Tongue (tissue), 2 donors: ENCODE results near the gene UGT1A5. TPM values are rescaled to one million over a fixed set of nuclear protein-coding genes. Genes with fewer than 3 reads are reported as not detected.

ENCODE experiments used
- DNase-seq: peaks from one replicate; pipeline ENCODE4 v3.0.0-alpha.2; 2015
- total RNA-seq: library from RNA; depleted of rRNA; stranded (reverse); fragments of >200 nt; gene quantifications from one replicate; pipeline ENCODE4 v1.2.3, GENCODE V29; 2014

The UGT1A5 gene
- total RNA-seq, 1 donor from 2014 or later, result 0.51 TPM

GRCh38 chr2:233789554-233789953 lies 76.8 kb downstream of the UGT1A5 start:
- no peak for DNase-seq

GRCh38 chr2:233791151-233791882 lies 78.6 kb downstream of the UGT1A5 start:
- DNase-seq, result no peak

DNA sequence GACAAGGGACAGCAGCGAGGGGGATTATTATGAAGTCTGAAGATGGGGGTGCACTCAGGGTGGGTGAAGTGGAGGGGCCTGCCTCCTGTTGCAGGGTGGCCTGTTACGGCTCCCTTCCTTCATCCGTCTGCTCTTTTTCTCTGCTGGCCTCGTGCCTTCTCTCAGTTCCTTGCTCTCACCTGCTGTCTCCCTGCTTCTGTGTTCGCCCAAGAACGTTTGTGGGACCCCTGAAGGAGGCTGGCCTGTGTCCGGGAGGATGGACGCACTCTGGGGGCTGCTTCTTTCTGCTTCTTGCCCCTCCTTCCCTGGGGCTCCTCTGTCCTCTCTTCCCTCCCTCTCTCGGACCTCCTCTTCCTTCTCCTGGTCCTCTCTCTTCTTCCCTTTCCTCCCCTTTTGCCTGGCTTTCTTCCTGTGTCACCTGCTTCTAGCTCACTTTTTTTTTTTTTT lies 79.2 kb downstream of the UGT1A5 start:
- DNase-seq, result no peak

DNA sequence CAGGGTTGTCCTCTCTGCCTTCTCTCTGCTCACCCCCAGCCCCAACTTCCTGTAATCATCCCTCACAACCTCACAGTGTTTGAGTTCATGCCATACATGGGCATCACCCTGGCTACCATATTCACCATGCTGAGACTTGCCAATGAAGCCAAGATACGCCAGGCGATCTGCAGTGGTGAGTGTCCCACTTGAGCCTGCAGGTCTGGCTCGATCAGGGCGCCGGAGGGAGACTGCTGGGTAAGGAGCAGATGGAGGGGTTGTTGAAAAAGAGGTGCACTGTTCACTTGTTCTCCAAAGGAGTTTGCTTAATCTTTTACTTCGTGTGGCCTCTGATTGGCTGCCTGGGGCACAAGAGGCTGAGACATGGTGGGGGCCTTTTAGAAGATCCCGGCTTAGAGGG lies 80.0 kb downstream of the UGT1A5 start:
- DNase-seq, result no peak

DNA sequence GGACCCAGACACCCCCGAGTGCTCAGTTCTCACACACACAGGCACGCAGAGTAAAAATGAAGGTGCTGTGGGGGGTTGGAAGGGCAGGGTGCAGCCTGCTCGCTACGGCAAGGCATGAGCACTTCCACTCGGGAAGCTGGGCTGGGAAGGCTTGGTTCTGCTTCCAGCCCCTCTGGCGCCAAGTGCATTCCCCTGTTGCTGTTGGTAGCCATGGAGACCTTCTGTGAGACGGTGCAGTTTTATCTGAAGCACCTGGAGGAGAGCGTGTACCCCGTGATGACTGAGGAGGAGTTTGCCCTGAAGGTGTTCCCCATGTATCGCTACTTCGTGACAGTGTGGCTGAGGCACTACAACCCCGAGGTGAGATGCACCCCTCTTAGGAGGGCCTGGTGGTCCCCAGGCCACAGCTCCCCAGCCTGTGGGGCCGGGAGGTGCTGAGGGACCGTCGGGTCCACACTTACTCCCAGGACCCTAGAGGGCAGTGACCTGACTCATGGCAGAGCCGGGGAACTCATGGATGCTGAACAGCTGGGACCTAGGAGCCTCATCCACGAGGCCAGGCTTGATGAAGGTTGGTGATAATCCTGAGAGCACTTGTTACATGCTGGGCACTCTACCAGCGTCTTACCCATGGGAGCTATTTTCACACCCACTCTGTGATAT lies 80.9 kb downstream of the UGT1A5 start:
- DNase-seq, result no peak

- no peak for DNase-seq
These were observed 81.5 kb downstream of the UGT1A5 start for GRCh38 chr2:233794128-233794658.

DNA sequence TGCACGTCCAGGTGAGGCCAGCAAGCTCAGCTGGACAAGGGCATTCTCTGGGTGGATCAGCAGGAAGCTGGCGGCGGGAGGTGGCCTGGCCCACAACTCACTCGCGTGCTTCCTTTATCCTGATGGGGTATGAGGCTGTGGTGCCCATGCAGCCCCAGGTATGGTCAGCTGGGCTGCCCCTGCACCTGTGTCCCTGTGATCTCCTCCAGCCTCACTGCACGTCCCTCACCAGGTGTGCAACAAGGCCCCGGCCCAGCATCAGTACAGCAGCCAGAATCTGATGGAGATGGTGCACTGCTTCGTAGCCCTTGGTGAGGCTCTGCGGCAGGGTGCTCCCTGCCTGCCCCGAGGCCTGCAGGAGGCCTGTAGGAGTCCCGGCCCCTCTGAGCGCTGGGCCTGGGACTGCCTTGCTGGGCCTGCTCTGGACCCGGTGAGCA lies 83.0 kb downstream of the UGT1A5 start:
- no peak for DNase-seq

GRCh38 chr2:233796254-233796653 lies 83.5 kb downstream of the UGT1A5 start:
- no peak for DNase-seq

- DNase-seq, result no peak
These were observed 85.8 kb downstream of the UGT1A5 start for GRCh38 chr2:233798335-233799086.

GRCh38 chr2:233799087-233799665 lies 86.5 kb downstream of the UGT1A5 start:
- DNase-seq, result no peak

- DNase-seq, result no peak
These were observed 87.0 kb downstream of the UGT1A5 start for GRCh38 chr2:233799716-233800115.

DNA sequence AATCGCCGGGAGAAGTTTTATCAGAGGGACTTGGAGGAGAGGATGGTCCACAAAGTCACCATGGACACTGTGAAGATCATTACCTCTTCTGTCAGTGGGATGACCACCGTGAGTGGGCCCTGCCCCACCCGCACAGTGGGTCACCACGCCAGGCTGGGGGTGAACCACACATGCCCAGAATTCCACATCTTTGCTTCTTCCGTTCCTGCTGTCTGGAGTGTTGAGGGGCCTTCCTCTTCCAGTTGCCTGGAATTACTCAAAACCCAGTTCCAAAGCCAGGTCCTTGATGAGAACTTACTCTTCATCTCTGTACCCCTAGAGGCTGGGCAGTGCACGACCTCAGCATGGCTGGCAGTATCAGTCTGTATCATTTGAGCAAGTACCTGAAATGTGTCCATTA lies 87.5 kb downstream of the UGT1A5 start:
- no peak for DNase-seq

DNA sequence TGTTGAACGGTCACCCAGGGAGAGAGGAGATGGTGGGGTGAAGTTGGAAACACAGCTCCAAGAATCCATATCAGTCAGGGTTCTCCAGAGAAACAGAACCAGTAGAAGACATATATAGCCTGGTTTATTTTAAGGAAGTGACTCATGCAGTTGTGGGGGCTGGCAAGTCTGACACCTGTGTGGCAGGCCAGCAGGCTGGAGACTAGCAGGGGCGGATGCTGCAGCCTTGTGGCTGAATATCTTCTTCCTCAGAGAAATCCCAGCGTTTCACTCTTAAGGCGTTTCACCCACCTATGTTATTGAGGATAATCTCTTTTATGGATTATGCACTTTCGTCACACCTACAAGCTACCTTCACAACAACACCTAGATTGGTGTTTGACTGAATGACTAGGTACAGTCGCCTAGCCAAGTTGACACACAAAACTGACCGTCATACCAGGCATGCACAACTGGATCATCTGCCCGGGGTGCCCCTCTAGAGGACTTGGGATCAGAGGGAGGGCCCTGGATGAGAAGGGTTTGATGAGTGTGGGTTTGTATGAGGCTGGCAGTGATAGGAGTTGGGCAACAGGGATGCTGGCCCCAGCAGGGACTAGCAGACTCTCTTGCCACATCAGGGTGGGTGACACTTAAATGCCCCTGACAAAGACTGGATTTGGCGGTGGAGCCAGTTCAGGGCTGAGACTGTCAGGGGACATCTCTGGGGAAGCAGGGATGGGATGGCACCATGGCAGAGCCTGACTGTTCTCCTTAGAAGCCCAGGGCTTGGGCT lies 88.8 kb downstream of the UGT1A5 start:
- DNase-seq, result no peak

DNA sequence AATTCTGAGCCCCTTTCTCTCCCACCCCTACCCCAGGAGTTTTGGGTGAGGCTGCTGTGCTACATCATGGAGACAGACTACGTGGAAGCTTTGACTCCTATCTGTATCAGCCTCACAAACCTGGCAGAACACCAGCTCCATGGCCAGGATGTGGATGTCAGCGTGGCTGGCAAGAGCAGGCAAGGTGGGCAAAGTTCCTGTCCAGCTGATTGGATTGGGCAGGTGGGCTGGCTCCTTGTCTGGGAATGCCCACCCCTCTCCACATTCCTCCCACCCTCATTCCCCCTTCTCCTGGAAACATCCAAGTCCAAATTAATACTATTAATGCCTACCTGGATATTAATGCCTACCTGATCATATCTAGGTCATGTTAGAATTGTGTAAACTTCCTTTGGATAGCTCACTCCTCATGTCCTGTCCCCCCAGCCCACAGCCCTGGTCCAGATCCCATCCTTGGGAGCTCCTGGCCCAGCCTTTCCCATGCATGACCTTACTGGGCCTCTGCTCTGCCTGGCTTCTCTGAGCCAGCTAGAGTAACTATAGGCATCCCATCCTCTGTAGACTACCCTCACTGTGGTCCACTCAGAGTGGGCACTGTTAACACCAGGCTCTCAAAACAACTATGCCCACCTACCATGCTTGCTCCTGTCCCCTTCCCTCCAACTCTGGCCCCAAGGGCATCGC lies 89.6 kb downstream of the UGT1A5 start:
- no peak for DNase-seq

DNA sequence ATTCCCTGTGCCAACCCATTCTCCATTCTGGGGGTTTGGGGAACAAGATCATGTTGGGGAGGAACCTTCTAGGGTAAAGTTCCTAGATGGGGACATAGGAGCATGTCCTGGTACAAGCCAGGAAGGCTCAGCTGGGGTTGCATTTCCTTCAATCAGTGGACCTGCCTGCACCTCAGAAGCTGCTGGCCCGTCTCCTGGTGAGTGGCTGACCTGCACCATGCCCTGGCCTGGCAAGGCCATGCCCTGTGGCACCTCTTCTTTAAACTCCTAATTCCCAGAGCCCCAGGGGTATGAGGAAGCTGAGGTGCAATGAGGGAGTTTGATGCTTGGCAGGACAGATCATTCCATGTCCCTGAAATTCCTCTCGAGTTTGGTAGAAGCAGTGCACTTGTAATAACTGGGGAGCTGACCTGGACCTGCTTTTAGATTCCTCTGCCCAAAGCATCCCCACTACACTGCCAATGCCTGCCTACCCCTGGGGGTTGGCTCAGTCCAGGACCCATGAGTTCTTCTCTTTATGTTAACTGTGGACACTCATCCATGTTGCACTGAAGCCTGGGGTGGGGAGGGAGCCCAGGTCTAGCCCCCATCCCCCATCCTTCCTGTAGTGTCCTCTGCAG lies 90.7 kb downstream of the UGT1A5 start:
- no peak for DNase-seq

DNA sequence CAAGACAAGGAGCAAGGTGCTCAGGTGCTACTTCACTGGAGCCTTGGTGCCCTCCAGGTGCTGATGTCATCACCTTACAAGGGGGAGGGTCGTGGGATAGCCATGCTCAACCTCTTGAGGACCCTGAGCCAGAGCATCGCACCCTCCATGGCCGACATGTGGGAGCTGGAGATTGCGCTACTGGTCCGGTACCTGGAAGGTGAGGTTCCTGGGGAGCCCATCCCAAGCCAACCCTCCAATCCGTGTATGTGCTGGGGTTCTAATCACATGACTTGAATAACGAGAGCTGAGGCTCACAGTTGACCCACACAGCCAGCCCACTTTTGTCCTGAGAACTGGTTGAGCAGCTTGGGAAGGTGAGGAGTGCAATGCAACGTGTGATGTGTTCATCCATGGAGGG lies 91.3 kb downstream of the UGT1A5 start:
- DNase-seq, result no peak

DNA sequence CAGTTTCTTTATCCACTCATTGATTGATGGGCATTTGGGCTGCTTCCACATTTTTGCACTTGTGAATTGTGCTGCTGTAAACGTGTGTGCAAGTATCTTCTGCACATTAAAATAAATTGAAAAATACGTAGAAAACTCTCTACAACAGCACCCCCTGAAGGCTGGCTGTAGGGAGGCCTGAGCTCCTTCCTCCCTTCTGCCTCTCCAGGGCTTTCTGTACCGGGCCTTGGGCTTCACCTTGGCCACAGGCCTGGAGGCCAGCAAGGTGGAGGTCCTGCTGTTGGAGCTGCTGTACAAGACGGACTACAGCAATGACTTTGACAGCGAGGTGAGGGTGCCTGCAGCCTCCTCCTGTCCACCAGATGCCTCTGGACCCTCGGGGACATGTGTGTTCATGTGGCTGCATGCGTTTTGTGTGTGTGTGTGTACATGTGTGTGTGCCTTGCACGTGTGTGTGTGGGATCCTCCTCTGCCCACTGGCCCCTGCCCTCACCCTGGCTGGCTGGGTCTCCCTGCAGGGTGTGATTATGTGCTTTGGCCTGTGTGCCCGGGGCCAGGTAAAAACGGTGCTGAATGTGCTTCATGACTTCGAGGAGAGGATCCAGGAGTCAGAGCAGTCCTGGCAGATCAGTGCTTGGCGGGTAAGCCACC lies 94.6 kb downstream of the UGT1A5 start:
- DNase-seq, result no peak

DNA sequence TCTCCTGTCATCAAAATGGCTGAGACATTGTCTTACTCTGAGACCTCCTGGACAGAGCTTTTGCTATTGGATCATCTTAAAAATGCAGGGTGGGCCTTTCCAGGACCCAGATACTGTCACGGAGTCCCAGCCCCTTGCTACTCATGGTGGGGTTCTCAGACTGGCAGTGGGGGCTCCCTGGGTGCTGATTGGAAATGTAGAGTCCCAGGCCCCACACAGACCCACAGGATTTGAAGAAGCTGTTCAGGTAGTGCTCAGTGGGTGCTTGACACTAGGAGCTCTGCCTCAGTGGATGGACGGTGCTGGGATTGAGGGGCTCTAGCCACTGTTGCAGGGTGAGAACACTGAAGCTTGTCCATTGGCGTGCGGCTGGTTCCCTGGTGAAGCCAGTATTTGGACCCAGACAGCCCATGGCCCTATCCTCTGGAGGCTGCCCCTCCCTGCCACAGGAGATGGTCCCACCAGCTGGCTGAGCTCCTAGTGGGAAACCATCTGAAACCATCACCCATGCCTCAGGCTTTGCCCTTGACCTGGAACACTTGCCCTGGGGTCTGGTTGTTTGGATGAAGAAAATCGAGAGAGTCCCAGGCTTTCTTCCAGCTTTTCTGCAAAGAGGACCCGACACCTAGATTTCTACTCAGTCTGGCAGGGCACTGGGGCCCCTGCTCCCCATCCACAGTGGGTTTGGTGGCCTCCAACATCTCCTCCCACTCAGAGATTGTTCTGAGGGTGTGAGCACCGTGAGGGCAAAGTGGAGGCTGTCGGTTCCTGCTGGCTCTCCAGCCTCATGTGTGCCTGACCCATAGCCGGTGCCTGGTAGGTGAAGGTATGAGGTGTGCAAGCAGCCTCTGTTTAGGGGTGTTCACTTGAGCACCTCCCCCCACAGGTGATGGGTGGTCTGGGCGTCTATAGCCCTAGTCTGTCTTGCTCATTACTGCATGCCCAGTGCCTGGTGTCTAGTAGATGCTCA lies 95.5 kb downstream of the UGT1A5 start:
- no peak for DNase-seq

DNA sequence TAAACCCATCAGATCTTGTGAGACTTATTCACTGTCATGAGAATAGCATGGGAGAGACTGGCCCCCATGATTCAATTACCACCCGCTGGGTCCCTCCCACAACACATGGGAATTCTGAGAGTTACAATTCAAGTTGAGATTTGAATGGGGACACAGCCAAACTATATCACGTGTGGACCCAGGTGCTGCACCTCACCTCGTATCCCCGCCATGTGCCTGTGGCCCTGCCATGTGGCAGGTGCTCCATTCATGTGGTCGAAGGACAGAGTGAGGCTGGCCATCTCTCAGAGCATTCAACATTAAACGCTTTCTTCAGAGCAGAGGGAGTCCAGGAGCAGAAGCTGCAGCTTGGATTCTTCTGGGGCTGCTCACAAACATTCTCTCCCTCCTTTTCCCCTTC lies 97.7 kb downstream of the UGT1A5 start:
- no peak for DNase-seq
